ENCODE data around the gene PHC2.

DNA sequence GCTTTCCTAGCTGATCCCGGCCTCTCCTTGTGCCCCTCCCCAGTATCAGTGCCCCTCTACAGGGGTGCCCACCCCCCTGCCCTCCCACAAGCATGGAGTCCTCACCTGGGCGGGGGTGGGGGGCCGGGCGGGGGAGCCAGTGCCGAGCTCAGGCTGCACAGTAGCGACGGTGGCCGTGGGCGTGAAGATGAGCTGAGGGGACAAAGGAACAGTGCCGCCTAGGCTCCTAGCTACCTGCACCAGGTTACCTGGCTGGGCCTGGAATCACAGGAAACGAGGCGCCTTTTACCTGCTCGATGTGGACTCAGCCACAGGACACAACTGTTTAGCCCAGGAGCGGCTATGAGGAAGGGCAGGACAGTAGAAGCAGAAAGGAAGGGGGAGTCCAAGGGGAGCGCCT, 62.5 kb downstream of the PHC2 start:
- TF ChIP-seq, protein P1, sequence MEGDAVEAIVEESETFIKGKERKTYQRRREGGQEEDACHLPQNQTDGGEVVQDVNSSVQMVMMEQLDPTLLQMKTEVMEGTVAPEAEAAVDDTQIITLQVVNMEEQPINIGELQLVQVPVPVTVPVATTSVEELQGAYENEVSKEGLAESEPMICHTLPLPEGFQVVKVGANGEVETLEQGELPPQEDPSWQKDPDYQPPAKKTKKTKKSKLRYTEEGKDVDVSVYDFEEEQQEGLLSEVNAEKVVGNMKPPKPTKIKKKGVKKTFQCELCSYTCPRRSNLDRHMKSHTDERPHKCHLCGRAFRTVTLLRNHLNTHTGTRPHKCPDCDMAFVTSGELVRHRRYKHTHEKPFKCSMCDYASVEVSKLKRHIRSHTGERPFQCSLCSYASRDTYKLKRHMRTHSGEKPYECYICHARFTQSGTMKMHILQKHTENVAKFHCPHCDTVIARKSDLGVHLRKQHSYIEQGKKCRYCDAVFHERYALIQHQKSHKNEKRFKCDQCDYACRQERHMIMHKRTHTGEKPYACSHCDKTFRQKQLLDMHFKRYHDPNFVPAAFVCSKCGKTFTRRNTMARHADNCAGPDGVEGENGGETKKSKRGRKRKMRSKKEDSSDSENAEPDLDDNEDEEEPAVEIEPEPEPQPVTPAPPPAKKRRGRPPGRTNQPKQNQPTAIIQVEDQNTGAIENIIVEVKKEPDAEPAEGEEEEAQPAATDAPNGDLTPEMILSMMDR (IDR thresholded peaks at IDR 0.05; ENCODE audit: low read length), result no peak
- TF ChIP-seq EZH2 (IDR thresholded peaks at IDR 0.05; ENCODE audit: borderline replicate concordance, low read length), result no peak
